Skeletal muscle tissue (tissue), 4 donors: Measurements from ENCODE around the gene RGS1. TPM values are rescaled to one million over a fixed set of nuclear protein-coding genes. Genes with fewer than 3 reads are reported as not detected.
A peak's percentile ranks its signal among the peaks of the same experiment; 100 is the strongest.

ENCODE experiments used
- H3K27ac ChIP-seq: one replicate; pipeline ENCODE4 v1.7.0; 2013; ENCODE audit warnings: mild to moderate bottlenecking, low read depth, low read length, inconsistent platforms
- H3K27me3 ChIP-seq, 3 donors: one replicate each; pipeline ENCODE4 v1.7.0; 2013; ENCODE audit warnings: low read length in 3 of 3; ENCODE audit not compliant: control insufficient read depth in 3 of 3, insufficient read depth in 3 of 3
- H3K36me3 ChIP-seq, 3 donors: one replicate each; pipeline ENCODE4 v1.7.0; 2013; ENCODE audit warnings: low read length in 3 of 3; ENCODE audit not compliant: control insufficient read depth in 3 of 3, insufficient read depth in 3 of 3
- H3K4me1 ChIP-seq, 3 donors: one replicate each; pipeline ENCODE4 v1.7.0; 2013; ENCODE audit warnings: low read length in 3 of 3, mild to moderate bottlenecking in 3 of 3; ENCODE audit not compliant: control insufficient read depth in 3 of 3, insufficient read depth in 3 of 3
- H3K4me3 ChIP-seq, 3 donors: one replicate each; pipeline ENCODE4 v1.7.0; 2013; ENCODE audit warnings: low read length in 3 of 3
- H3K9ac ChIP-seq, 3 donors: one replicate each; pipeline ENCODE4 v1.7.0; 2013; ENCODE audit warnings: low read length in 3 of 3, mild to moderate bottlenecking in 3 of 3, moderate library complexity in 2 of 3, low read depth in 1 of 3
- H3K9me3 ChIP-seq, 3 donors: one replicate each; pipeline ENCODE4 v1.7.0; 2013; ENCODE audit warnings: low read length in 3 of 3; ENCODE audit not compliant: control insufficient read depth in 3 of 3
- total RNA-seq: library from RNA; depleted of rRNA; stranded (reverse); fragments of >200 nt; gene quantifications from one replicate; pipeline ENCODE4 v1.2.3, GENCODE V29; 2014
- donor health status: Osteomylitis.

The RGS1 gene
- total RNA-seq, 1 donor from 2014 or later = 5.7 TPM

- Histone ChIP-seq H3K36me3 (no peaks in the 10 kb centered on the region), H3K27ac (peak overlapping the region; percentile 71), H3K9ac (peak overlapping the region in 1 of 3 donors; percentile 1), H3K27me3 (no peaks in the 10 kb centered on the region), H3K4me1 (no peaks in the 10 kb centered on the region), H3K4me3 (no peak overlapping the region), H3K9me3 (no peaks in the 10 kb centered on the region)
Observed at GRCh38 chr1:192538407-192539296, 36.9 kb upstream of the RGS1 start.

GRCh38 chr1:192539297-192540092 lies 36.1 kb upstream of the RGS1 start:
- no peaks in the 10 kb centered on the region for H3K4me1 ChIP-seq
- peak overlapping the region; percentile 71 for H3K27ac ChIP-seq
- no peaks in the 10 kb centered on the region for H3K9me3 ChIP-seq
- H3K27me3 ChIP-seq = no peaks in the 10 kb centered on the region
- H3K4me3 ChIP-seq = no peak overlapping the region
- H3K9ac ChIP-seq = peak overlapping the region in 1 of 3 donors; percentile 1
- no peaks in the 10 kb centered on the region for H3K36me3 ChIP-seq

- H3K4me3 ChIP-seq = no peak overlapping the region
- H3K36me3 ChIP-seq = no peaks in the 10 kb centered on the region
- H3K9ac ChIP-seq = no peak overlapping the region
- no peak overlapping the region for H3K27ac ChIP-seq
- H3K9me3 ChIP-seq = no peaks in the 10 kb centered on the region
- H3K4me1 ChIP-seq = no peaks in the 10 kb centered on the region
- H3K27me3 ChIP-seq = no peaks in the 10 kb centered on the region
Observed at GRCh38 chr1:192543445-192543844, 32.1 kb upstream of the RGS1 start.

GRCh38 chr1:192545896-192546521 lies 29.6 kb upstream of the RGS1 start:
- no peak overlapping the region for H3K27ac ChIP-seq
- no peaks in the 10 kb centered on the region for H3K4me1 ChIP-seq

GRCh38 chr1:192546596-192547190 lies 28.9 kb upstream of the RGS1 start:
- Histone ChIP-seq H3K36me3 (no peaks in the 10 kb centered on the region), H3K4me3 (no peak overlapping the region), H3K27me3 (no peaks in the 10 kb centered on the region), H3K27ac (no peak overlapping the region), H3K9me3 (no peaks in the 10 kb centered on the region), H3K9ac (no peak overlapping the region), H3K4me1 (no peaks in the 10 kb centered on the region)

More at GRCh38 chr1:192545896-192546521, 29.6 kb upstream of the RGS1 start:
- no peaks in the 10 kb centered on the region for H3K9me3 ChIP-seq
- H3K9ac ChIP-seq = no peak overlapping the region
- H3K36me3 ChIP-seq = no peaks in the 10 kb centered on the region
- H3K4me3 ChIP-seq = no peak overlapping the region
- no peaks in the 10 kb centered on the region for H3K27me3 ChIP-seq

GRCh38 chr1:192547501-192547900 lies 28.1 kb upstream of the RGS1 start:
- H3K9ac ChIP-seq = no peak overlapping the region
- H3K4me3 ChIP-seq = no peak overlapping the region
- no peaks in the 10 kb centered on the region for H3K9me3 ChIP-seq
- no peaks in the 10 kb centered on the region for H3K4me1 ChIP-seq
- no peak overlapping the region for H3K27ac ChIP-seq
- no peaks in the 10 kb centered on the region for H3K36me3 ChIP-seq
- no peaks in the 10 kb centered on the region for H3K27me3 ChIP-seq

GRCh38 chr1:192549937-192550336 lies 25.6 kb upstream of the RGS1 start:
- no peaks in the 10 kb centered on the region for H3K27me3 ChIP-seq
- no peak overlapping the region for H3K4me3 ChIP-seq
- no peak overlapping the region for H3K9ac ChIP-seq
- H3K9me3 ChIP-seq = no peaks in the 10 kb centered on the region
- no peaks in the 10 kb centered on the region for H3K4me1 ChIP-seq
- no peak overlapping the region for H3K27ac ChIP-seq
- H3K36me3 ChIP-seq = no peaks in the 10 kb centered on the region

GRCh38 chr1:192550922-192551534 lies 24.5 kb upstream of the RGS1 start:
- Histone ChIP-seq H3K9ac (no peak overlapping the region), H3K27ac (no peak overlapping the region), H3K36me3 (no peaks in the 10 kb centered on the region)

GRCh38 chr1:192552760-192553191 lies 22.8 kb upstream of the RGS1 start:
- H3K36me3 ChIP-seq = no peaks in the 10 kb centered on the region
- no peak overlapping the region for H3K4me3 ChIP-seq
- no peaks in the 10 kb centered on the region for H3K4me1 ChIP-seq
- H3K9ac ChIP-seq = no peak overlapping the region
- H3K27me3 ChIP-seq = no peaks in the 10 kb centered on the region
- no peak overlapping the region for H3K27ac ChIP-seq
- no peaks in the 10 kb centered on the region for H3K9me3 ChIP-seq

More at GRCh38 chr1:192550922-192551534, 24.5 kb upstream of the RGS1 start:
- Histone ChIP-seq H3K4me1 (no peaks in the 10 kb centered on the region), H3K4me3 (no peak overlapping the region), H3K9me3 (no peaks in the 10 kb centered on the region), H3K27me3 (no peaks in the 10 kb centered on the region)
